Endothelial cell (in vitro differentiated cells): Measurements from ENCODE around the gene S100A3. TPM values are rescaled to one million over a fixed set of nuclear protein-coding genes. Genes with fewer than 3 reads are reported as not detected.
"Not testable (repeated sequence)": the region's sequence is repeated elsewhere in the genome, so short reads cannot be mapped to it uniquely, and the experiment has no call there.

Experiments used
- DNase-seq: peaks from one replicate; pipeline ENCODE4 v3.0.0; 2021; ENCODE audit warnings: low spot score
- H3K27ac Mint-ChIP-seq: one replicate; pipeline ENCODE4 v1.8.0; 2021; ENCODE audit warnings: mixed read lengths, inconsistent platforms; ENCODE audit not compliant: unreplicated experiment
- H3K27me3 Mint-ChIP-seq: one replicate; pipeline ENCODE4 v1.8.0; 2021; ENCODE audit warnings: mild to moderate bottlenecking, moderate library complexity, mixed read lengths, inconsistent platforms; ENCODE audit not compliant: unreplicated experiment
- H3K36me3 Mint-ChIP-seq: one replicate; pipeline ENCODE4 v1.8.0; 2021; ENCODE audit warnings: mild to moderate bottlenecking, low read depth, mixed read lengths, inconsistent platforms; ENCODE audit not compliant: unreplicated experiment
- H3K4me1 Mint-ChIP-seq: one replicate; pipeline ENCODE4 v1.8.0; 2021; ENCODE audit warnings: mild to moderate bottlenecking, mixed read lengths, inconsistent platforms; ENCODE audit not compliant: unreplicated experiment
- H3K4me3 Mint-ChIP-seq: one replicate; pipeline ENCODE4 v1.8.0; 2021; ENCODE audit warnings: mild to moderate bottlenecking, mixed read lengths, inconsistent platforms; ENCODE audit not compliant: unreplicated experiment
- H3K9me3 Mint-ChIP-seq: one replicate; pipeline ENCODE4 v1.8.0; 2021; ENCODE audit warnings: mixed read lengths, inconsistent platforms; ENCODE audit not compliant: unreplicated experiment
- total RNA-seq: library from RNA; stranded (reverse); fragmentation: NEBNext Ultra II Directional; extraction: Animal tissue kit (Norgen Biotek cat#: 25700); gene quantifications from one replicate; pipeline ENCODE4 v1.2.1, GENCODE V29; 2021; ENCODE audit not compliant: unreplicated experiment
- TF ChIP-seq, protein P1 (sequence below): fragments of 200-600 bp; sonication (generic); IDR thresholded peaks from one replicate; pipeline ENCODE4 v1.5.0; 2021; ENCODE audit warnings: antibody characterized with exemption; ENCODE audit not compliant: unreplicated experiment

S100A3 gene
- total RNA-seq, 1 donor from 2014 or later, result not detected

DNA sequence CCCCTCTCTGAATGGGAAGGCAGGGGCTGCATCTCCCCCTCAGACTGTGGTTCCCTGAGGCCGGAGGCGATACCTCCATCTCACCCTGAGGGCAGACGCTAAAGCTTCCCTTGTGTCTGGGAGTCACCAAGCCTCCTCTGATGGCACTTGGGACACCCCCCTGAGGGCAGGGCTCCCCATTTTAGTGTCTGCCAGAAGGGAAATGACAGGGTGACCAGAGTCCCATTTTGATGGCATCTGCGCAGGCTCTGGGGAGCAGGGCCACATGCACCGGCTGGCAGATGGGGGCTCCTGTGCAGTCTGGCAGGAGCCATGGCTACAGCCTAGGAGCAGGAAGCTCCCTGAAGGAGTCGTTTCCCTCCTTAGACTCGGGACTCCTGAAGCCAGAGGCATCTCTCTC is 14.9 kb upstream of the S100A3 start:
- no peak for DNase-seq
- peaks cover 9% of the 10 kb centered on the region for H3K27me3 Mint-ChIP-seq
- H3K4me1 Mint-ChIP-seq, result peaks cover 20% of the 10 kb centered on the region
- no peak overlapping the region for H3K27ac Mint-ChIP-seq
- no peaks in the 10 kb centered on the region for H3K9me3 Mint-ChIP-seq
- H3K36me3 Mint-ChIP-seq, result no peaks in the 10 kb centered on the region
- TF ChIP-seq, protein P1, sequence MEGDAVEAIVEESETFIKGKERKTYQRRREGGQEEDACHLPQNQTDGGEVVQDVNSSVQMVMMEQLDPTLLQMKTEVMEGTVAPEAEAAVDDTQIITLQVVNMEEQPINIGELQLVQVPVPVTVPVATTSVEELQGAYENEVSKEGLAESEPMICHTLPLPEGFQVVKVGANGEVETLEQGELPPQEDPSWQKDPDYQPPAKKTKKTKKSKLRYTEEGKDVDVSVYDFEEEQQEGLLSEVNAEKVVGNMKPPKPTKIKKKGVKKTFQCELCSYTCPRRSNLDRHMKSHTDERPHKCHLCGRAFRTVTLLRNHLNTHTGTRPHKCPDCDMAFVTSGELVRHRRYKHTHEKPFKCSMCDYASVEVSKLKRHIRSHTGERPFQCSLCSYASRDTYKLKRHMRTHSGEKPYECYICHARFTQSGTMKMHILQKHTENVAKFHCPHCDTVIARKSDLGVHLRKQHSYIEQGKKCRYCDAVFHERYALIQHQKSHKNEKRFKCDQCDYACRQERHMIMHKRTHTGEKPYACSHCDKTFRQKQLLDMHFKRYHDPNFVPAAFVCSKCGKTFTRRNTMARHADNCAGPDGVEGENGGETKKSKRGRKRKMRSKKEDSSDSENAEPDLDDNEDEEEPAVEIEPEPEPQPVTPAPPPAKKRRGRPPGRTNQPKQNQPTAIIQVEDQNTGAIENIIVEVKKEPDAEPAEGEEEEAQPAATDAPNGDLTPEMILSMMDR, result no peak
- H3K4me3 Mint-ChIP-seq, result no peak overlapping the region

DNA sequence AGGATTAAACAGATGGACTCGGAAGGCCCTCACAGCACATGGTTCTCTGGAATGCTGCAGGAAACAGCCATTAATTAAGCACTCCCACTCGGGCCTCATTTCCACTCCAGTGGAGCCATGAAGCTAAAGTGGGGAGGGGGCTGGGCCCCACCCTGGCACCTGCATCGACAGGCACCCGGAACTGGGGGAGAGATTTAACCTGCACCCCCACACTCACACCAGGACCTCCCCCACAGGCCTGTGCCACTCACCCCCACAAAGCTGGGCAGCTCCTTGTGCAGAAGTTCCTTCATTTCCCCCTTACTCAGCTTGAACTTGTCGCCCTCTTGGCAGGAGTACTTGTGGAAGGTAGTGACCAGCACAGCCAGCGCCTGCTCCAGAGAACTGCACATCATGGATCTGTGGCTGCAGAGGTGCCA is 14.4 kb upstream of the S100A3 start:
- Mint-ChIP-seq H3K4me1 (peaks cover 20% of the 10 kb centered on the region), H3K9me3 (no peaks in the 10 kb centered on the region), H3K4me3 (no peak overlapping the region), H3K36me3 (no peaks in the 10 kb centered on the region), H3K27ac (no peak overlapping the region), H3K27me3 (peaks cover 9% of the 10 kb centered on the region)
- TF ChIP-seq, protein P1, result no peak
- no peak for DNase-seq

DNA sequence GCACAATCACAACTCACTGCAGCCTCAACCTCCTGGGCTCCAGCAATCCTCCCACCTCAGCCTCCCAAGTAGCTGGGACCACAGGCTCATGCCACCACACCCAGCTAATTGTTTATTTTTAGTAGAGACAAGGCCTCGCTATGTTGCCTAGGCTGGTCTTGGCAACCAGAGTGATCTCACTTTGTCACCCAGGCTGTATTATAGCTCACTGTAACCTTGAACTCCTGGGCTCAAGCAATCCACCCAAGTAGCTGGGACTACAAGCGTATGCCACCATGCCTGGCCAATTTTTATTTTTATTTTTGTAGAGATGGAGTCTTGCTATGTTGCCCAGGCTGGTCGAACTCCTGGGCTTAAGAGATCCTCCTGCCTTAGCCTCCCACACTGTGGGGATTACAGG is 13.0 kb upstream of the S100A3 start:
- not testable (repeated sequence) for H3K36me3 Mint-ChIP-seq, H3K27ac Mint-ChIP-seq, H3K4me3 Mint-ChIP-seq, H3K9me3 Mint-ChIP-seq, DNase-seq, H3K27me3 Mint-ChIP-seq
- peaks cover 10% of the 10 kb centered on the region for H3K4me1 Mint-ChIP-seq

DNA sequence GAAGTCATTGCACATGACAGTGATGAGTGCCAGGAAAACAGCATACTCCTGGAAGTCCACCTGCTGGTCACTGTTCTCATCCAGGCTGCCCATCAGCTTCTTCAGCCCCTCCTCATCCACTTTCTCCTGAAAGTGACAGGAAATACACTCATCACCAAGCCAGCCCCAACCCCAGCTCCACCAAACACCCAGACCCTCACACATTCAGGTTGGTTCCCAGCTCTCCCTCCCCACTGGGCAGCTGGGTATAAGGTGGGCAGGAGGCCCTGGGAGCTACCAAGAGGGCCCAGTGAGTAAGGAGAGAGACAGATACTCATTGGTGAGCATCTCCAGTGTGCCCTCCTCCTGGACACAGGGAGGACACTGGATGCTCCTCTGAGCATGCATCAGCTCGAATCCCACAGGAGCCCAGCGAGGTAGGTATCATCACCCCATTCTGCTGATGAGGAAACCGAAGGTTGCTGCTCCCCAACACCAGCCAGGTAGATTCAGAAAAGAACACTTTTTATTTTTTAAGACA is 12.5 kb upstream of the S100A3 start:
- Mint-ChIP-seq H3K27ac (no peak overlapping the region), H3K36me3 (no peaks in the 10 kb centered on the region), H3K27me3 (peaks cover 5% of the 10 kb centered on the region), H3K9me3 (no peaks in the 10 kb centered on the region), H3K4me3 (no peak overlapping the region), H3K4me1 (peaks cover 7% of the 10 kb centered on the region)
- no peak for DNase-seq
- TF ChIP-seq, protein P1, result no peak

DNA sequence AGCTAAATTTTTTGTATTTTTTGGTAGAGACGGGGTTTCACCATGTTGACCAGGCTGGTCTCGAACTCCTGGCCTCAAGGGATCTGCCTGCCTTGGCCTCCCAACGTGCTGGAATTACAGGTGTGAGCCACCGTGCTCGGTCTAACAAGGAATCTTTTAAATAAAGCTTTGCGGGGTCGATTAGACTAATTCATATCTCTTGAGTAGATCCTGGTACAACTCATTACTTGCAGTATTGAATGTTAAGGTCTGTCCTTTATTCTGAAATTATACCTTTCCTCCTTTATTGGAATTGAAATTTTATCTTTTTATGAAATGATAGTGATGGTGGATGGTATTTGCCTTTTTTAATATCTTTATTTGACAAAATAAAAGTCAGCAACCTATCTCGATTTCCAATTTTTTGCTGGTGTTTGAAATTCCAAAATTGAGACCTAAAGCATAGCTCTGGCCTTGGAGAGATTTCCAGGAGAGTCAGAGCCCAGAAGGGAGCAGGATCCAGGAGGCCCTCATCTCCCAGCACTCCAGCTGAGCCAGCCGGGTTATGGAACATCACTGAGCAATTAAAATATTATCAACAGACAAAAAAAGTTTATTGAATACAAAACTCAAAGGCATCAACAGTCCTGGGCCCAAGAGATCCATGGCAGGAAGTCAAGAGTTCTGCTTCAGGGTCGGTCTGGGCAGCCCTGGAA is 11.9 kb upstream of the S100A3 start:
- DNase-seq, result no peak
- no peak overlapping the region for H3K27ac Mint-ChIP-seq
- peaks cover 3% of the 10 kb centered on the region for H3K4me1 Mint-ChIP-seq
- no peak overlapping the region for H3K4me3 Mint-ChIP-seq
- H3K27me3 Mint-ChIP-seq, result peaks cover 4% of the 10 kb centered on the region
- TF ChIP-seq, protein P1, result no peak
- no peaks in the 10 kb centered on the region for H3K9me3 Mint-ChIP-seq
- H3K36me3 Mint-ChIP-seq, result no peaks in the 10 kb centered on the region
